H4 (cell line): ENCODE measurements around the gene SETX. TPM values are rescaled to one million over a fixed set of nuclear protein-coding genes. Genes with fewer than 3 reads are reported as not detected.

Experiments
- DNase-seq: peaks from one replicate; pipeline ENCODE4 v3.0.0-alpha.2; 2015; ENCODE audit warnings: low spot score
- total RNA-seq: library from RNA; depleted of rRNA; stranded (reverse); fragments of >200 nt; shearing (Covaris generic); gene quantifications from 2 replicates; pipeline ENCODE4 v1.2.3, GENCODE V29; 2014; rRNA removed

Gene SETX
- total RNA-seq, 1 experiment from 2014 or later, result 16.7 TPM

DNA sequence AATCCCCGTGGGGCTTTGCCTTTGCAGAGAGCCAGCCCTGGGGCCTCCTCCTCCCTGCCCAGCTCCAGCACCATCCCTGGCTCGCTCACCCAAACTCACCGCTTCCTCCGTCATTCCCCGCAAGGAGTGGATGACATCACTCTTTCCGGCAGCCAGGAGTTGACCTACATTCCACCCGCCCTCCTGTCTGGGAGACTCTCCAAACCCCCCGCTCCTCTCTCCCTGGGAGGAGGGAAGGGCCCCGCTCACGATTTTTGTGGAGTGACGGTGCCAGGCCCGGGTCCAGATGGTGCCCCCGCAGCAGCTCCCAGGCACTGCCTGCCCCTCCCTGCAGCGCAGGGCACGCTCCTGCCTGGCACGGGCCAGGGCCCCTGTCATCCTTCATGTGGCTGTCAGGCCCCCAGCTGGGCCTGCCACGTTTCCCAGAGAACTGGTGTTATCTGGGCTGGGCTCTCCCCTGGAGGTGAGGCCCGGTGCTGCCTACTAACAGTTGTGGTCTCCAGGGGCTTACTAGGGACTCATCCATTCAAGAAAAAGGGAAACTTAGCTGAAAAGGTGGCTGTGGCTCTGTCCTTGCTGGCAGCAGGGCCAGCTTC lies 140.7 kb downstream of the SETX start:
- peak; percentile 95 for DNase-seq

DNA sequence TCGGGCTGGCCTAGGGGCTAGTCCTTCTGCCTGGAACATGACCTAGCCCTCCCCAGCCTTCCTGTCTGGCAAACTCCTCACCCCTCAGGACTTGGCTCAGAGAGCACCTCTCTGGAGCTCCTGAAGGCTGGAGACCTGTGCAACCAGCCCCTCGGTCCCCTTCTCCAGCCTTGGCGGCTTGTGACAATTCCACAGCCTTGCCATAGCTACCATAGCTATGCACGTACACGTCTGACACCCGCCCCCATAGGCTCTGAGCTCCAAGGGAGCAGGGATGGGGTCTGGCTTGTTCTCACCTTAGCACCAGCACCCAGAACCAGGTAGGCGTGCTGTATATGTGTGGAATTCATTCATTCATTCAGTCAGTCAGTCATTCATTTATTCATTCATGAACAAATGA lies 143.2 kb downstream of the SETX start:
- no peak for DNase-seq

Other genes starting within 250 kb of the SETX start
- 0.95 and 1.7 TPM in 2 replicates for gene NTNG2, start 192.9 kb downstream of the SETX start, total RNA-seq
- gene TTF1, start 51.9 kb upstream of the SETX start, total RNA-seq, result 13.9 and 24.6 TPM in 2 replicates
- gene CFAP77, start 55.2 kb upstream of the SETX start, total RNA-seq, result not detected in 2 replicates
- gene BARHL1, start 227.6 kb upstream of the SETX start, total RNA-seq, result not detected in 2 replicates